SK-N-SH (cell line): ENCODE data around the gene HLA-DMA. TPM values are rescaled to one million over a fixed set of nuclear protein-coding genes. Genes with fewer than 3 reads are reported as not detected.

Source experiments
- CTCF ChIA-PET: fragments of 300-600, 350-600 bp; formaldehyde crosslinking; extraction: SDS; loops from one replicate; lab custom pipeline; 2021; lab: Yijun Ruan, JAX
- POLR2A ChIA-PET: fragments of 350-600 bp; sonication (Branson Sonifier 250); formaldehyde crosslinking; extraction: SDS; loops from one replicate; lab custom pipeline; 2020; ENCODE audit warnings: antibody characterized with exemption, inconsistent platforms; lab: Yijun Ruan, JAX
- DNase-seq: peaks from one replicate; pipeline ENCODE4 v3.0.0; 2012
- H2AFZ ChIP-seq: fragments of 200-600 bp; sonication (generic); 2 replicates; pipeline ENCODE4 v1.8.1; 2016; ENCODE audit warnings: antibody characterized with exemption, mild to moderate bottlenecking, low read depth
- H3F3A ChIP-seq: fragments of 200-600 bp; sonication (generic); replicated peaks from 2 replicates; pipeline ENCODE3; 2016; ENCODE audit warnings: antibody characterized with exemption, mild to moderate bottlenecking; ENCODE audit not compliant: insufficient read depth
- H3K27ac ChIP-seq, 2 experiments: fragments of 200-500 bp in 1 of 2; fragments of 200-600 bp in 1 of 2; sonication (Bioruptor generic) in 1 of 2; sonication (generic), shearing (Covaris generic) in 1 of 2; 2 replicates each; pipeline versions ENCODE4 v1.5.1 to v1.6.1; 2014 to 2016; ENCODE audit warnings: low read depth in 2 of 2, inconsistent platforms in 1 of 2, low read length in 1 of 2, mild to moderate bottlenecking in 1 of 2, mixed read lengths in 1 of 2
- H3K27me3 ChIP-seq: fragments of 200-600 bp; sonication (generic), shearing (Covaris generic); 2 replicates; pipeline ENCODE4 v1.6.1; 2016; ENCODE audit warnings: mixed run types; ENCODE audit not compliant: insufficient read depth
- H3K36me3 ChIP-seq, 2 experiments: fragments of 200-500 bp in 1 of 2; fragments of 200-600 bp in 1 of 2; sonication (Bioruptor generic) in 1 of 2; sonication (generic) in 1 of 2; replicated peaks in 1 of 2; 2 replicates each; pipeline versions ENCODE3 to v1.5.1; 2014 to 2016; ENCODE audit warnings: low read length in 1 of 2, mild to moderate bottlenecking in 1 of 2; ENCODE audit not compliant: insufficient read depth in 2 of 2, control insufficient read depth in 1 of 2
- H3K4me1 ChIP-seq, 2 experiments: fragments of 200-500 bp in 1 of 2; fragments of 200-600 bp in 1 of 2; sonication (Bioruptor generic) in 1 of 2; sonication (generic), shearing (Covaris generic) in 1 of 2; 2 replicates each; pipeline versions ENCODE4 v1.5.1 to v1.6.1; 2014 to 2016; ENCODE audit warnings: low read depth in 1 of 2, low read length in 1 of 2, mixed run types in 1 of 2; ENCODE audit not compliant: insufficient read depth in 2 of 2, control insufficient read depth in 1 of 2
- H3K4me2 ChIP-seq: fragments of 200-600 bp; sonication (generic), shearing (Covaris generic); 2 replicates; pipeline ENCODE4 v1.6.1; 2017; ENCODE audit warnings: mixed run types
- H3K4me3 ChIP-seq, 2 experiments: fragments of 200-500 bp in 1 of 2; fragments of 200-600 bp in 1 of 2; sonication (Bioruptor generic) in 1 of 2; sonication (generic), shearing (Covaris generic) in 1 of 2; 2 replicates each; pipeline versions ENCODE4 v1.5.1 to v1.8.1; 2014 to 2016; ENCODE audit warnings: low read depth in 2 of 2, inconsistent platforms in 1 of 2, low read length in 1 of 2, mild to moderate bottlenecking in 1 of 2, mixed read lengths in 1 of 2, moderate library complexity in 1 of 2
- H3K79me2 ChIP-seq: fragments of 200-600 bp; sonication (generic); 2 replicates; pipeline ENCODE4 v1.8.1; 2017; ENCODE audit warnings: mild to moderate bottlenecking; ENCODE audit not compliant: insufficient read depth
- H3K9ac ChIP-seq: fragments of 200-600 bp; sonication (generic); 2 replicates; pipeline ENCODE4 v1.6.1; 2017; ENCODE audit warnings: mixed run types
- H3K9me2 ChIP-seq: fragments of 200-600 bp; sonication (generic); 2 replicates; pipeline ENCODE4 v1.6.1; 2017; ENCODE audit warnings: mixed run types
- H3K9me3 ChIP-seq: fragments of 200-600 bp; sonication (generic); 2 replicates; pipeline ENCODE4 v1.6.1; 2017; ENCODE audit warnings: mixed run types, mild to moderate bottlenecking, moderate library complexity
- H4K20me1 ChIP-seq: fragments of 200-600 bp; sonication (generic); 2 replicates; pipeline ENCODE4 v1.6.1; 2017; ENCODE audit warnings: mild to moderate bottlenecking, mixed run types; ENCODE audit not compliant: insufficient read depth
- CHD2 ChIP-seq: fragments of 150-350 bp; IDR thresholded peaks from 2 replicates; pipeline ENCODE4 v1.6.1; 2018; ENCODE audit warnings: low read length; ENCODE audit not compliant: partially characterized antibody
- ELF1 ChIP-seq: IDR thresholded peaks from 2 replicates; pipeline ENCODE4 v1.4.0; 2012
- EP300 ChIP-seq, 2 experiments: IDR thresholded peaks; 2 replicates each; pipeline versions ENCODE4 v1.4.0 to v1.6.1; 2012; ENCODE audit warnings: borderline replicate concordance in 1 of 2, low read depth in 1 of 2, low read length in 1 of 2
- FOXM1 ChIP-seq: IDR thresholded peaks from 2 replicates; pipeline ENCODE4 v1.4.0; 2012; ENCODE audit warnings: low read depth, mild to moderate bottlenecking
- GABPA ChIP-seq: IDR thresholded peaks from 2 replicates; pipeline ENCODE4 v1.4.0; 2012; ENCODE audit warnings: low read depth, mild to moderate bottlenecking
- JUND ChIP-seq: IDR thresholded peaks from 2 replicates; pipeline ENCODE4 v1.4.0; 2012
- MEF2A ChIP-seq: IDR thresholded peaks from 2 replicates; pipeline ENCODE4 v1.4.0; 2012; ENCODE audit warnings: low read depth, borderline replicate concordance
- NFIC ChIP-seq: IDR thresholded peaks from 2 replicates; pipeline ENCODE4 v1.4.0; 2012; ENCODE audit warnings: borderline replicate concordance
- NRF1 ChIP-seq: IDR thresholded peaks from 2 replicates; pipeline ENCODE4 v1.6.1; 2012; ENCODE audit warnings: low read depth, mild to moderate bottlenecking, low read length
- POLR2AphosphoS5 ChIP-seq: IDR thresholded peaks from 2 replicates; pipeline ENCODE4 v1.6.1; 2012; ENCODE audit warnings: low read depth, low read length
- RAD21 ChIP-seq: IDR thresholded peaks from 2 replicates; pipeline ENCODE4 v1.6.1; 2012; ENCODE audit warnings: mild to moderate bottlenecking, low read length
- RCOR1 ChIP-seq: fragments of 150-350 bp; IDR thresholded peaks from 2 replicates; pipeline ENCODE4 v1.6.1; 2017; ENCODE audit warnings: antibody characterized with exemption, low read length
- RFX5 ChIP-seq: IDR thresholded peaks from 2 replicates; pipeline ENCODE4 v1.6.1; 2012; ENCODE audit warnings: mild to moderate bottlenecking, improper control_type of control experiment, low read length
- RXRA ChIP-seq: IDR thresholded peaks from 2 replicates; pipeline ENCODE4 v1.4.0; 2012; ENCODE audit warnings: low read depth, mild to moderate bottlenecking, borderline replicate concordance
- SIN3A ChIP-seq: IDR thresholded peaks from 2 replicates; pipeline ENCODE4 v1.6.1; 2012; ENCODE audit warnings: low read depth, mild to moderate bottlenecking, low read length, moderate library complexity, borderline replicate concordance
- TAF1 ChIP-seq: IDR thresholded peaks from 2 replicates; pipeline ENCODE4 v1.6.1; 2012; ENCODE audit warnings: low read depth, mild to moderate bottlenecking, low read length, moderate library complexity, borderline replicate concordance
- TCF12 ChIP-seq: IDR thresholded peaks from 2 replicates; pipeline ENCODE4 v1.4.0; 2012
- YY1 ChIP-seq: IDR thresholded peaks from 2 replicates; pipeline ENCODE4 v1.4.0; 2012; ENCODE audit warnings: low read depth, mild to moderate bottlenecking
- WGBS: methylation state at CpG from one replicate; pipeline ENCODE4 v1.1.6; 2017; ENCODE audit warnings: low lambda C conversion rate; 5-methylcytosine and 5-hydroxymethylcytosine counted together
- polyA plus RNA-seq, 3 experiments: library from polyadenylated mRNA; depleted of rRNA; stranded (reverse); fragments of >200 nt; gene quantifications; 2 replicates each; pipeline ENCODE4 v1.2.3, GENCODE V29; 2012
- TF ChIP-seq, protein P1 (sequence below): IDR thresholded peaks from 2 replicates; pipeline ENCODE4; 2012
- TF ChIP-seq, protein P2 (sequence below): fragments of 150-350 bp; IDR thresholded peaks from 2 replicates; pipeline ENCODE4 v1.6.1; 2016; ENCODE audit warnings: mild to moderate bottlenecking, low read depth, low read length
- TF ChIP-seq, protein P3 (sequence below): IDR thresholded peaks from 2 replicates; pipeline ENCODE4 v1.4.0; 2012; ENCODE audit warnings: low read depth
- TF ChIP-seq, protein P4 (sequence below): IDR thresholded peaks from 2 replicates; pipeline ENCODE4 v1.4.0; 2012; ENCODE audit warnings: low read depth, borderline replicate concordance

HLA-DMA gene
- polyA plus RNA-seq, 1 of the 3 experiments (the other 2 are of a cell fraction), result 1.2 TPM

DNA sequence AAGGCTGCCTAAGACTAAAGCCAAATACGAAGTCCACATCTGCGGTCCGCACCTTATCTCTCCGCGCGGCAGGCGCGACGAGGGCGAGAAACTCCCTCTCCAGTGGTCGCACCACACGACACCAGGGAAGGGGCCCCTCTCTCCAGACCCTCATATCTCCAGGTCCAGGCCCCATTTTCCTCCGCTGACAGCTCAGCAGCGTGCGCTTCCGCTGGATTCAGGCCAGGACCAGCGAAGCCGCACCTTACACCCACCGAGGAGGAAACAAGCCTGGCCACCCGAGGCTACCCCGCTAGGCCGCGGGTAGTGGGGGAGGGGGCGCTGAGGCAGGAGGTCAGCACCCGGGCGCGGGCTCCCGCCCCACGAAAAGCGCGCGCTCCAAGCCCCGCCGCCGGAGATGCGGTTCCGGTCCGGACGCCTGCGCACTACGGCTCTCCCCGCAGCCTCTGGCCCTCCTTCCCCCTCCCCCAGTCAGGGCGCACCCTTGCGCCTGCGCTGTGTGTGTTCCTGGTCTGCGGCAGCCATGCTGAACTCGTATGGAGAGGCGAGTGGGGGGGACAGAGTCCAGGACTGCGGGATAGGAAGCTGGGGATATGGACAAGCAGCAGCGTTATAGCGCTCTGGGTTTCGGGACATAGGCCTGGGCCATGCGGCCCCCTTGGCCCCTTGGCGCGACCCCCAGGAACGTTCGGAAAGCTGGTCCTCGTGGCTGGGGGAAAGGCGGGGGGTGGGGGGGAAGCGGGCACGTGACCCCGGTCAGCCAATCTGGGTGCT is 15.4 kb upstream of the HLA-DMA start, which contains the start of gene BRD2 (continued):
- peak; percentile 45; the same call in 1 of the 2 replicates for TF ChIP-seq NFIC
- peak; percentile 82 for TF ChIP-seq CHD2
- peak; percentile 98 for TF ChIP-seq NRF1
- TF ChIP-seq, protein P1, sequence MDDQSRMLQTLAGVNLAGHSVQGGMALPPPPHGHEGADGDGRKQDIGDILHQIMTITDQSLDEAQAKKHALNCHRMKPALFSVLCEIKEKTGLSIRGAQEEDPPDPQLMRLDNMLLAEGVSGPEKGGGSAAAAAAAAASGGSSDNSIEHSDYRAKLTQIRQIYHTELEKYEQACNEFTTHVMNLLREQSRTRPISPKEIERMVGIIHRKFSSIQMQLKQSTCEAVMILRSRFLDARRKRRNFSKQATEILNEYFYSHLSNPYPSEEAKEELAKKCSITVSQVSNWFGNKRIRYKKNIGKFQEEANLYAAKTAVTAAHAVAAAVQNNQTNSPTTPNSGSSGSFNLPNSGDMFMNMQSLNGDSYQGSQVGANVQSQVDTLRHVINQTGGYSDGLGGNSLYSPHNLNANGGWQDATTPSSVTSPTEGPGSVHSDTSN, result no peak
- peak; percentile 23; the same call in 1 of the 2 replicates for TF ChIP-seq RXRA
- TF ChIP-seq RCOR1, result no peak
- TF ChIP-seq, protein P2, sequence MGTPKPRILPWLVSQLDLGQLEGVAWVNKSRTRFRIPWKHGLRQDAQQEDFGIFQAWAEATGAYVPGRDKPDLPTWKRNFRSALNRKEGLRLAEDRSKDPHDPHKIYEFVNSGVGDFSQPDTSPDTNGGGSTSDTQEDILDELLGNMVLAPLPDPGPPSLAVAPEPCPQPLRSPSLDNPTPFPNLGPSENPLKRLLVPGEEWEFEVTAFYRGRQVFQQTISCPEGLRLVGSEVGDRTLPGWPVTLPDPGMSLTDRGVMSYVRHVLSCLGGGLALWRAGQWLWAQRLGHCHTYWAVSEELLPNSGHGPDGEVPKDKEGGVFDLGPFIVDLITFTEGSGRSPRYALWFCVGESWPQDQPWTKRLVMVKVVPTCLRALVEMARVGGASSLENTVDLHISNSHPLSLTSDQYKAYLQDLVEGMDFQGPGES, result no peak
- TF ChIP-seq EP300 (IDR thresholded peaks at IDR 0.05; ENCODE audit: borderline replicate concordance in 1 of 2, low read depth in 1 of 2, low read length in 1 of 2), result peak; percentile 17 to 26; a peak in 1 of 4 replicates
- TF ChIP-seq, protein P3, sequence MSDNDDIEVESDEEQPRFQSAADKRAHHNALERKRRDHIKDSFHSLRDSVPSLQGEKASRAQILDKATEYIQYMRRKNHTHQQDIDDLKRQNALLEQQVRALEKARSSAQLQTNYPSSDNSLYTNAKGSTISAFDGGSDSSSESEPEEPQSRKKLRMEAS, result no peak; the same call in none of the 2 replicates
- TF ChIP-seq, all 33 proteins: peak for 14

DNA sequence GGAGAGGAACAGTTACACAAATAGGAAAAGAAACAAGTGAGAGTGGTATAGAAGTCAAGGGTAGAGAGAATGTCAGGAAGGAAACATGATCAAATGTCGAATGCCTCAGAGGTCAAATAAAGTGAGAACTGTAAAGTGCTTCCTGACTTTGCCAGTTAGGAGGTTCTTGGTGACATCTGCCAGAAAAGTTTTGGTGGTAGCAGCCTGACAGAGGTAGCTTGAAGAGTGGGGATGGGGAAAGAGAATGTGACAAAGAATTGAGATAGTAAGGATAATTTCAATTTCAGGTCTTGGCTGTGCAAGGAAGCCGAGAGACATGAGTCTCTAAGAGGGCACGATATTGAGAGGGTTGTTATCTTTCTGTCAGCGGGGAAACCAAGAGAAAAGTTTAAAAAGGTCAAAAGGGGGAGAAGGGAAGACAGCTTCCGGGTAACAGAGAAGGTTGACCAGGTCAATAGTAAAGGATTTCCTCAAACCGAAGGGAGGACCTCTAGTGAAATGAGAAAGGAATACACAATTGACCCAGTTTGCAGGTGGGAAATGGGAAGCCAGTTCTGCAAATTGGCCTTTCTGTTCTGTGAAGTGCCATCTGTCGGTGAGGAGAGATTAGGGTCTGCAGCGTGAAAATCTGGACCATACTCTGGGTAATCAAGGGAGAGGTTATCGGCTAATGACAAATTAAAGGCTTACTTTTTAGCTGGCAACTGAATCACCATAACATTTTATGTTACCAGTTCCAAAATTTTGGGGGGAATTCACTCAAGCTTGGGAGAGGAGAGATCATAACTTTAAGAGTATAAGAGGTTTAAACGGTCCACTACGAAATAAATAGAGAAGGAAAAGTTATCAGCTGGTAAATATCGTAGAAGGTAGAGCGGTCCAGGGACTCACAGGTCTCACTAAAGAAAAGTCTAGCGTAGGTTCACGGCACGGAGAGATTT is 14.5 kb upstream of the HLA-DMA start:
- H3K27me3 ChIP-seq, result no peaks in the 10 kb centered on the region
- ChIA-PET POLR2A (no interaction called here), CTCF (interaction anchor here (0.7 to 12.0 kb wide), 27 partner anchors 8 to 890 kb away, joined by 3 to 203 read pairs (median 4); partner anchors contain the start of genes HLA-DMA, HLA-DMB and TAP2)
- peak overlapping the region; percentile 97 for H3K4me2 ChIP-seq
- peak overlapping the region; percentile 65 for H2AFZ ChIP-seq
- H3F3A ChIP-seq, result peaks cover 28% of the 10 kb centered on the region
- peaks cover 4% of the 10 kb centered on the region for H4K20me1 ChIP-seq
- peak; percentile 49 for DNase-seq
- H3K79me2 ChIP-seq, result peaks cover 46% of the 10 kb centered on the region
- H3K4me3 ChIP-seq, result peak overlapping the region; percentile 80 to 83
- H3K36me3 ChIP-seq, result peaks cover 2 to 6% of the 10 kb centered on the region in 2 experiments
- no peaks in the 10 kb centered on the region for H3K9me2 ChIP-seq
- H3K9me3 ChIP-seq, result no peaks in the 10 kb centered on the region
- H3K4me1 ChIP-seq, result peaks cover 6% of the 10 kb centered on the region in 2 experiments; a peak in 3 of 4 replicates
- peak overlapping the region; percentile 94 for H3K9ac ChIP-seq
- WGBS, result 11% methylated on average over 16 of the region's 16 CpGs
- peak overlapping the region; percentile 97 to 99 for H3K27ac ChIP-seq
- TF ChIP-seq NRF1 (no peak), TCF12 (0 out of 2 replicates have a peak, but pooled peaks have one; percentile 22), NFIC (no peak), RCOR1 (peak; percentile 44; the same call in 1 of the 2 replicates), FOXM1 (no peak), POLR2AphosphoS5 (no peak), RFX5 (0 out of 2 replicates have a peak, but pooled peaks have one; percentile 41), TAF1 (no peak), JUND (no peak), CHD2 (no peak), ELF1 (no peak), YY1 (no peak), RAD21 (peak; percentile 58), GABPA (peak; percentile 45; the same call in 1 of the 2 replicates), MEF2A (no peak), SIN3A (0 out of 2 replicates have a peak, but pooled peaks have one; percentile 47)
- TF ChIP-seq, protein P1, result no peak
- TF ChIP-seq, protein P3, result no peak; the same call in 1 of the 2 replicates
- TF ChIP-seq, protein P4, sequence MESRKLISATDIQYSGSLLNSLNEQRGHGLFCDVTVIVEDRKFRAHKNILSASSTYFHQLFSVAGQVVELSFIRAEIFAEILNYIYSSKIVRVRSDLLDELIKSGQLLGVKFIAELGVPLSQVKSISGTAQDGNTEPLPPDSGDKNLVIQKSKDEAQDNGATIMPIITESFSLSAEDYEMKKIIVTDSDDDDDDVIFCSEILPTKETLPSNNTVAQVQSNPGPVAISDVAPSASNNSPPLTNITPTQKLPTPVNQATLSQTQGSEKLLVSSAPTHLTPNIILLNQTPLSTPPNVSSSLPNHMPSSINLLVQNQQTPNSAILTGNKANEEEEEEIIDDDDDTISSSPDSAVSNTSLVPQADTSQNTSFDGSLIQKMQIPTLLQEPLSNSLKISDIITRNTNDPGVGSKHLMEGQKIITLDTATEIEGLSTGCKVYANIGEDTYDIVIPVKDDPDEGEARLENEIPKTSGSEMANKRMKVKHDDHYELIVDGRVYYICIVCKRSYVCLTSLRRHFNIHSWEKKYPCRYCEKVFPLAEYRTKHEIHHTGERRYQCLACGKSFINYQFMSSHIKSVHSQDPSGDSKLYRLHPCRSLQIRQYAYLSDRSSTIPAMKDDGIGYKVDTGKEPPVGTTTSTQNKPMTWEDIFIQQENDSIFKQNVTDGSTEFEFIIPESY, result no peak
